GM12872 (cell line): ENCODE measurements around the gene BCL2.

Experiments used
- TF ChIP-seq, protein P1 (sequence below): IDR thresholded peaks from 3 replicates; pipeline ENCODE4 v1.5.1; 2011; ENCODE audit warnings: low read depth, mild to moderate bottlenecking, low read length, moderate library complexity; ENCODE audit not compliant: insufficient read depth

BCL2 gene

DNA sequence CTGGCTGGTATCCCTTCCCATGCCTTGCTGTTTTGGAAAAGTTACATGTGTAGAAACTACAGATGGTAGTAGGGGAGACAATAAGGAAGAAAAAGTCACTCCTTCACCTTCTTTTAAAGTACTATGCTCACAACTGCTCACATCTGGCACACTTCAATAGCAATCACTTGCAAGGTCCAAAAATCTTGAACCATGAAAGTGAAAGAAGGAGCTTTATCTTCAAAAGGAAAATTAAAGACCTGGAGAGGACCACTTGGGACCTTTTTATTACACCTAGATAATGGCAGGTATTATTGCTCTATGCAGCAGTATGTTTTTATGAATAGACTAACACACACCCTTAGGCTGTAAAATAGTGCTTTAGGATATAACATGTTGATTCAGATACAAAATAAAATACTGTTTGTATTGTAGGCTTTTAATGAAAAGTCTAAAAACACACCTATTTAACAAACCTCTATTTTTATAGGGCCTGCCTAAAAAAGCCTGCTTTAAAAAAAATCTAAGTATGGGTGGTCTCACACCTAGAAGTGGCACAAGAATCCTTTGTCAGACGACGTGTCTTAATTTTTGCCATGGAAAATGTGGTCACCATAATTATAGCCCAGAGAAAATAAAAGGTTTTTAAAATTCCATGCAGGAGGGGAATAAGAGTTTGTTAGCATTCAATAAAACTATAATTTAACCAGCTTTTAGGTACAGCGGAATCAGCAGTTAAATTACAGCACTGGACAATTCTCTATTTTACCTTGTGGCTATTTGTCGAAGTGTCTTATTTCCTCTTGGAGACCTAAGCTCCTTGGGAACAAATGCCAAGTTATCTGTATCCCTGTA is 124.0 kb downstream of the BCL2 start:
- TF ChIP-seq, protein P1, sequence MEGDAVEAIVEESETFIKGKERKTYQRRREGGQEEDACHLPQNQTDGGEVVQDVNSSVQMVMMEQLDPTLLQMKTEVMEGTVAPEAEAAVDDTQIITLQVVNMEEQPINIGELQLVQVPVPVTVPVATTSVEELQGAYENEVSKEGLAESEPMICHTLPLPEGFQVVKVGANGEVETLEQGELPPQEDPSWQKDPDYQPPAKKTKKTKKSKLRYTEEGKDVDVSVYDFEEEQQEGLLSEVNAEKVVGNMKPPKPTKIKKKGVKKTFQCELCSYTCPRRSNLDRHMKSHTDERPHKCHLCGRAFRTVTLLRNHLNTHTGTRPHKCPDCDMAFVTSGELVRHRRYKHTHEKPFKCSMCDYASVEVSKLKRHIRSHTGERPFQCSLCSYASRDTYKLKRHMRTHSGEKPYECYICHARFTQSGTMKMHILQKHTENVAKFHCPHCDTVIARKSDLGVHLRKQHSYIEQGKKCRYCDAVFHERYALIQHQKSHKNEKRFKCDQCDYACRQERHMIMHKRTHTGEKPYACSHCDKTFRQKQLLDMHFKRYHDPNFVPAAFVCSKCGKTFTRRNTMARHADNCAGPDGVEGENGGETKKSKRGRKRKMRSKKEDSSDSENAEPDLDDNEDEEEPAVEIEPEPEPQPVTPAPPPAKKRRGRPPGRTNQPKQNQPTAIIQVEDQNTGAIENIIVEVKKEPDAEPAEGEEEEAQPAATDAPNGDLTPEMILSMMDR, result no peak

DNA sequence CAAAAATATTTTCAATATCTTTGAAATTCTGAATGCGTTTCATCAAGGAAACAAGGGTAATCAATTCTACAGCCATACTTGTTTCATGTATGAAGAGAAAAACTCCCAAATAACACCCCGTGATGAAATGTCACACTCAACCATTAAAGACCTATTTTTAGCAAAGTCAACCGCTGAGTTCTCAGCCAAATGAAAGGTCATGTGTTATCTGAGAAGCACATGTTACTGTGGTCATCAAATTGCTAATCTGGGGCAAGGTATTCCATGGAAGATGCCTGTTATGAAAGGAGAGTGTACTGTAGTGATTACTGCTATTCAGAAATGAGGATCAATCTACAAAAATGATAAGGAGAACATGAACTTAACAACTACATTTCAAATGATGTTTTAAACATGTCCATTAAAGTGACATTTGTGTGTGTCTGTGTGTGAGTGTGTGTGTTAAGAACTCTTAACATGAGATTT is 126.7 kb downstream of the BCL2 start:
- TF ChIP-seq, protein P1, result no peak

DNA sequence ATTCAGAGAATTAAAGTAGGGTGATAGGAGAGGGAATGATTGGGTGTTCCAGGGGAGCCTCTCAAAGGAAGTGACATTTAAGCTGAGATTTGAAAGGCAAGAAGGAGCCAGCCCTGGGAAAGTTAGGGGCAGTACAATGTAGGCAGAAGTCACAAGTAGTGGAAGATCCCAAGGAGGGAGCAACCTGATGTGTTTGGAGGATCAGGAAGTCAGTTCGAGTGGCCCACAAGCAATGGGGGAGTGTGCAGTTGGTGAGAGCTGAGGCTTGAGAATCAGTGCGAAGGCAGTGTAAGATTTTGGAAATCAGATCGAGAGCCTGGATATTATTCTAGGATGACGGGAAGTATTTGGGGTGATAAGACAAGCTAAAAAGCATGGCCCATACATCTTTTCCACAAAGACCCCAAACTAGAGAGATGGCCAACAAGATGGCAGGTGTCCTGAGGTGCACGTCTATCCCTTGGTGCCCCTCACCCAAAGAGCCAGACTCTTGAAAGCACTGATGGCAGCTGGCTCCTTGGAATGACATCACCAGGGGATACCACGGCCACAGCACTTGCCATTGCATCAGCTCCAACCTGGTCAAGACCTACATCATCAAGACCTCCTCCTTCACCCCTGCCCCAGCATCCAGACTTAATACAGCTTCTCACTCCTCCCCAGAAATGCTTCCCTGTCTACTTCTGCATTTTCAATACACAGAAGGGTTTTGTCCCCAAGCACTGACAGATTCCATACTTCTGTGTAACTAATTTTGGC is 127.3 kb downstream of the BCL2 start:
- TF ChIP-seq, protein P1, result no peak

GRCh38 chr18:63191413-63191812 is 128.2 kb downstream of the BCL2 start:
- TF ChIP-seq, protein P1, result no peak

DNA sequence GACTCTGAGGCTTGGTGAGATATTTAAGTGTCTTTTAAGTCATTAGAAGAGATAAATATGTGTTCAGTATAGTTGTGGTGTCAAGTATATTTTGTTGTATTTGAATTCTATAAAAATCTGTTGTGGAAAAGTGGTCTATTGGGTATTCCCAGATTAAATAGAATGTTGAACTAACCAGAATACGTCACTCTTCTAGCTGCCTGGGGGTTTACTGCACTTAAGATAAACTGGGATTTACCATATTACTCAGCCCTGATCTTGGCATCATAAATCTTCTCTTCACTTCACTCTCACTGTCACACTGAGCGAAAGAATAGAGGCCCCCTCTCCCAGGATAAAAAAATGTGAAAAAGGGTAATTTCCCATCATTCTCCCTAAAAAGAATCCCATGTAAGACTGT is 129.8 kb downstream of the BCL2 start:
- TF ChIP-seq, protein P1, result no peak

- TF ChIP-seq, protein P1, result no peak
Measured at GRCh38 chr18:63189041-63189440, 130.5 kb downstream of the BCL2 start.

DNA sequence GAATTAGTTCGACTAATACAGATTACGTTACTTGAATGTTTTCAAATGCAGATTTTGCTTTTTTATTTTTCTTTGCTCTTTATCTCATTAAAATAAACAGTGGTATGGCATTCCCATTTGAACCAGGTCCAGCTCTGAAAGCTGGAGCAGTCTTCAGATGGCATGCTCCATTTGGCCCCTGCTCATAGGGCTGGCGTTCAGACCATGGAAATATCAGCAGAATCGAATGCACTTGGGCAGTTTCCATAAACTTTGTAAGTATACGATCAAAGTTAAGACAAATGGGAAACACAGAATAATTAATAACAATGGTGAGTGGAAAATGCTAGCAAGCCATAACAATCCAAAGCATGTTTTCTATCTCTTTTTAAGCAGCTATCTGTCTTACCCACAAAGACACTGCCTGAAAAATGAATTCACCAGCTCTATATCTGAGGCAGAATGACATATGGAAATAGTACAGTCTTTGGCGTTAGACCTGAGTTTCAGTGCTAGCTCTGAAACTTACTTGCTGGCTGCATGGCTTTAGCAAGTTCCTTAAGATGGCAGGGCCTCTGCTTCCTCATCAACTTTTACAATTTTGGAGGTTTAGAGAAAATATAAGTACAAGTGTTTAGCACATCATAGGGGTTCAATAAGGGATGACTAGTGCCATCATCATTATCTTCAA is 131.6 kb downstream of the BCL2 start:
- TF ChIP-seq, protein P1, result no peak
